PC-3 (cell line): ENCODE data around the gene SH3RF3. TPM values are rescaled to one million over a fixed set of nuclear protein-coding genes. Genes with fewer than 3 reads are reported as not detected.

Experiments used
- ATAC-seq: fragments of 200-7000 bp; cut with Tn5 transposase; 2 replicates; pipeline ENCODE4 v1.9.1; 2020; ENCODE audit warnings: mild to moderate bottlenecking, moderate library complexity
- BruUV-seq: library from RNA; stranded (reverse); fragments of 400-500 nt; replicated peaks from 2 replicates; lab custom pipeline; 2021; lab: Mats Ljungman, UMichigan
- CTCF ChIA-PET: fragments of 300-600 bp; sonication (Branson Sonifier 250); formaldehyde crosslinking; loops from one replicate; lab custom pipeline; 2022; ENCODE audit warnings: antibody characterized with exemption; lab: Charles Lee
- POLR2A ChIA-PET: fragments of 300-600 bp; sonication (Branson Sonifier 250); formaldehyde crosslinking; loops from one replicate; lab custom pipeline; 2022; ENCODE audit warnings: antibody characterized with exemption; ENCODE audit not compliant: unreplicated experiment; lab: Charles Lee
- DNase-seq: peaks from one replicate; pipeline ENCODE4 v3.0.0-alpha.2; 2015
- H2AFZ ChIP-seq: fragments of 300-600 bp; sonication (generic); 2 replicates; pipeline ENCODE4 v1.6.0; 2016; ENCODE audit warnings: antibody characterized with exemption, low read length
- H3F3A ChIP-seq: fragments of 300-600 bp; sonication (generic); one replicate; pipeline ENCODE4 v1.6.0; 2017; ENCODE audit warnings: antibody characterized with exemption, low read length, control low read depth, mild to moderate bottlenecking; ENCODE audit not compliant: unreplicated experiment
- H3K27ac ChIP-seq: fragments of 300-600 bp; sonication (generic); 2 replicates; pipeline ENCODE4 v1.5.1; 2016; ENCODE audit warnings: mild to moderate bottlenecking, low read length
- H3K27me3 ChIP-seq: fragments of 300-600 bp; sonication (generic); 2 replicates; pipeline ENCODE4 v1.6.1; 2016; ENCODE audit warnings: low read length, mixed read lengths
- H3K36me3 ChIP-seq: fragments of 300-600 bp; sonication (generic); 2 replicates; pipeline ENCODE4 v1.6.1; 2016; ENCODE audit warnings: low read depth, mixed run types, low read length, mixed read lengths
- H3K4me1 ChIP-seq: fragments of 300-600 bp; sonication (generic); 2 replicates; pipeline ENCODE4 v1.5.1; 2016; ENCODE audit warnings: low read length; ENCODE audit not compliant: insufficient read depth
- H3K4me2 ChIP-seq: fragments of 300-600 bp; sonication (generic); 2 replicates; pipeline ENCODE4 v1.6.0; 2016; ENCODE audit warnings: low read length
- H3K4me3 ChIP-seq: fragments of 300-600 bp; sonication (generic); 2 replicates; pipeline ENCODE4 v1.5.1; 2016; ENCODE audit warnings: mild to moderate bottlenecking, low read length, mixed read lengths
- H3K79me2 ChIP-seq: fragments of 300-600 bp; sonication (generic); 2 replicates; pipeline ENCODE4 v1.6.1; 2017; ENCODE audit warnings: low read length, mixed read lengths
- H3K9ac ChIP-seq: fragments of 300-600 bp; sonication (generic); 2 replicates; pipeline ENCODE4 v1.6.0; 2016; ENCODE audit warnings: mild to moderate bottlenecking, low read length
- H3K9me2 ChIP-seq: fragments of 300-600 bp; sonication (generic); replicated peaks from 2 replicates; pipeline ENCODE4 v1.6.1; 2016; ENCODE audit warnings: mixed run types, low read length, mixed read lengths
- H3K9me3 ChIP-seq: fragments of 300-600 bp; sonication (generic); 2 replicates; pipeline ENCODE4 v1.6.1; 2016; ENCODE audit warnings: low read length, mixed read lengths
- H4K20me1 ChIP-seq: fragments of 300-600 bp; sonication (generic); 2 replicates; pipeline ENCODE4 v1.6.1; 2016; ENCODE audit warnings: low read length, mixed read lengths
- CTCF ChIP-seq: fragments of 300-600 bp; sonication (generic); conservative IDR thresholded peaks from 2 replicates; pipeline ENCODE4 v1.5.1; 2017; ENCODE audit warnings: antibody characterized with exemption, low read depth, mild to moderate bottlenecking, low read length
- EZH2 ChIP-seq: fragments of 300-600 bp; sonication (generic); IDR thresholded peaks from one replicate; pipeline ENCODE4 v1.6.1; 2017; ENCODE audit warnings: antibody characterized with exemption, mild to moderate bottlenecking, low read length; ENCODE audit not compliant: unreplicated experiment
- EZH2phosphoT487 ChIP-seq: fragments of 300-600 bp; sonication (generic); IDR thresholded peaks from 2 replicates; pipeline ENCODE4 v1.6.1; 2018; ENCODE audit warnings: mild to moderate bottlenecking, antibody characterized with exemption, low read length, borderline replicate concordance
- intact Hi-C: fragments of 100-400 bp; cut with micrococcal nuclease; formaldehyde crosslinking; loops from 2 replicates; pipeline ENCODE4 v1.9.0; 2023
- total RNA-seq: library from RNA; depleted of rRNA; stranded (reverse); fragments of >200 nt; gene quantifications from 2 replicates; pipeline ENCODE4 v1.2.3, GENCODE V29; 2014

Gene SH3RF3
- total RNA-seq, 1 experiment from 2014 or later = 11.7 TPM

- Histone ChIP-seq H3K27ac (no peak overlapping the region), H3K9me3 (no peaks in the 10 kb centered on the region), H3K9me2 (no peaks in the 10 kb centered on the region), H3F3A (no peaks in the 10 kb centered on the region), H2AFZ (no peak overlapping the region), H3K36me3 (no peaks in the 10 kb centered on the region), H3K4me2 (no peak overlapping the region), H3K9ac (no peak overlapping the region), H4K20me1 (no peaks in the 10 kb centered on the region), H3K4me1 (no peaks in the 10 kb centered on the region; the same call in 1 of the 2 replicates), H3K27me3 (no peaks in the 10 kb centered on the region), H3K4me3 (no peak overlapping the region), H3K79me2 (no peaks in the 10 kb centered on the region)
- DNase-seq (no peak), ATAC-seq (no peak)
- TF ChIP-seq EZH2phosphoT487 (no peak), EZH2 (no peak), CTCF (no peak)
- intact Hi-C loops = no loop called here
- CTCF ChIA-PET = no interaction called here
- POLR2A ChIA-PET = no interaction called here
- no TSS peak for BruUV-seq
Observed at GRCh38 chr2:109402980-109403840, 274.2 kb downstream of the SH3RF3 start.

- CTCF ChIA-PET = no interaction called here
- H2AFZ ChIP-seq = no peak overlapping the region
Observed at GRCh38 chr2:109403841-109404201, 274.8 kb downstream of the SH3RF3 start.

More at GRCh38 chr2:109403841-109404201, 274.8 kb downstream of the SH3RF3 start:
- no peaks in the 10 kb centered on the region; the same call in 1 of the 2 replicates for H3K4me1 ChIP-seq
- ATAC-seq (peak; percentile 42), DNase-seq (peak; percentile 27)
- POLR2A ChIA-PET = no interaction called here
- no peaks in the 10 kb centered on the region for H3F3A ChIP-seq
- H3K9ac ChIP-seq = no peak overlapping the region
- no peak overlapping the region for H3K4me3 ChIP-seq
- H3K36me3 ChIP-seq = no peaks in the 10 kb centered on the region
- H3K79me2 ChIP-seq = no peaks in the 10 kb centered on the region
- H3K27me3 ChIP-seq = no peaks in the 10 kb centered on the region
- intact Hi-C loops = no loop called here
- no peaks in the 10 kb centered on the region for H3K9me3 ChIP-seq
- no peaks in the 10 kb centered on the region for H4K20me1 ChIP-seq
- no peak overlapping the region for H3K4me2 ChIP-seq
- TF ChIP-seq EZH2phosphoT487 = no peak
- TF ChIP-seq CTCF = no peak
- no peak for TF ChIP-seq EZH2
- H3K9me2 ChIP-seq = no peaks in the 10 kb centered on the region
- BruUV-seq = no TSS peak
- H3K27ac ChIP-seq = no peak overlapping the region
